CD4-positive, alpha-beta T cell treated with Interleukin-15 for 4 hours (primary cell): ENCODE data around the gene C4orf46.
"Not testable (repeated sequence)": the region's sequence is repeated elsewhere in the genome, so short reads cannot be mapped to it uniquely, and the experiment has no call there.

Source experiments
- DNase-seq: peaks from one replicate; pipeline ENCODE4 v3.0.0-alpha.2; 2020; ENCODE audit warnings: low spot score

C4orf46 gene

GRCh38 chr4:158671665-158671914 lies at the start of gene C4orf46:
Gene C4orf46, minus strand, starts transcription at chr4:158671887. Its CDS starts 86 bp downstream, at chr4:158671801.
- no peak for DNase-seq

GRCh38 chr4:158715802-158716201 lies 44.1 kb upstream of the C4orf46 start:
- no peak for DNase-seq

- DNase-seq, result no peak
These were observed 43.2 kb upstream of the C4orf46 start for GRCh38 chr4:158714937-158715336.

GRCh38 chr4:158712622-158713021 lies 40.9 kb upstream of the C4orf46 start:
- not testable (repeated sequence) for DNase-seq

GRCh38 chr4:158710814-158711213 lies 39.1 kb upstream of the C4orf46 start:
- DNase-seq, result no peak

GRCh38 chr4:158704274-158704673 lies 32.6 kb upstream of the C4orf46 start:
- no peak for DNase-seq

- no peak for DNase-seq
These were observed 17.1 kb upstream of the C4orf46 start for GRCh38 chr4:158688813-158689212.

GRCh38 chr4:158682066-158682465 lies 10.4 kb upstream of the C4orf46 start:
- DNase-seq, result no peak

GRCh38 chr4:158681629-158682028 lies 9.9 kb upstream of the C4orf46 start:
- no peak for DNase-seq

GRCh38 chr4:158678767-158679166 lies 7.1 kb upstream of the C4orf46 start:
- no peak for DNase-seq

GRCh38 chr4:158676076-158676475 lies 4.4 kb upstream of the C4orf46 start:
- DNase-seq, result no peak

GRCh38 chr4:158673633-158674032 lies 1.9 kb upstream of the C4orf46 start:
- no peak for DNase-seq

- DNase-seq, result peak; percentile 99
These were observed 474 bp upstream of the C4orf46 start, which contains the start of gene ETFDH for GRCh38 chr4:158671915-158672806. Gene ETFDH, plus strand, starts transcription at chr4:158672296. Its CDS starts 161 bp downstream, at chr4:158672457.

GRCh38 chr4:158670975-158671664 lies 567 bp downstream of the C4orf46 start:
- peak; percentile 34 for DNase-seq

GRCh38 chr4:158669310-158669709 lies 2.4 kb downstream of the C4orf46 start:
- no peak for DNase-seq

GRCh38 chr4:158667651-158668198 lies 4.0 kb downstream of the C4orf46 start:
- peak; percentile 20 for DNase-seq

- DNase-seq, result no peak
These were observed 4.8 kb downstream of the C4orf46 start for GRCh38 chr4:158666892-158667291.

GRCh38 chr4:158664806-158665205 lies 6.9 kb downstream of the C4orf46 start:
- DNase-seq, result no peak

GRCh38 chr4:158663707-158664625 lies 7.7 kb downstream of the C4orf46 start:
- not testable (repeated sequence) for DNase-seq

- DNase-seq, result not testable (repeated sequence)
These were observed 8.4 kb downstream of the C4orf46 start for GRCh38 chr4:158663255-158663654.

GRCh38 chr4:158657291-158657690 lies 14.4 kb downstream of the C4orf46 start:
- no peak for DNase-seq

- DNase-seq, result no peak
These were observed 15.2 kb downstream of the C4orf46 start for GRCh38 chr4:158656439-158656838.
